HG03196 (cell line): ENCODE data around the gene PTPRK.

Source experiments
- ATAC-seq: cut with Tn5 transposase; IDR thresholded peaks from one replicate; pipeline ENCODE4 v1.9.1; 2021; ENCODE audit not compliant: unreplicated experiment

The PTPRK gene

GRCh38 chr6:128520436-128521281 lies at the start of gene PTPRK:
Gene PTPRK, minus strand, starts transcription at chr6:128520599. Its CDS starts 241 bp downstream, at chr6:128520358.
- ATAC-seq = peak; percentile 91

DNA sequence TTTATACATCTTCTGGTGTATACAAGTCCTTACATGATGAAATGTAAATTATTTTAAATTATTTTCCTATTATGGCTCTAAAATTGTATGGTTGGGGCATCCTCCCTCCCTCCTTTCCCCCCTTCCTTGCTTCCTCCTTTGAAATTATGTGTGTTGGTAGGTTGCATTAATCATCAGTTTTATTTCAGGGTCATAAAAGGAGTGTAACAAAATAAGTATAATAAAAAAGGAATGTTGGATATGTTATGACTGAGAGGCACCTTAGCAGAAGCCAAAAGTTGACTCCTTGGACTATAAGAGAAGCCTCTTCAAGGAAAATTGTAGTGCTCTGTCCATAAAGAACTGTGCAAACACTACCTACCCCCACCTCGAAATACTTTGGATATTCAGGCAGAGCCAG lies 46.6 kb upstream of the PTPRK start:
- no peak for ATAC-seq

- no peak for ATAC-seq
These were observed 40.6 kb upstream of the PTPRK start for GRCh38 chr6:128560966-128561365.

- ATAC-seq = no peak
These were observed 38.5 kb upstream of the PTPRK start for GRCh38 chr6:128558924-128559323.

GRCh38 chr6:128558021-128558420 lies 37.6 kb upstream of the PTPRK start:
- no peak for ATAC-seq

GRCh38 chr6:128557081-128557480 lies 36.7 kb upstream of the PTPRK start:
- ATAC-seq = no peak

GRCh38 chr6:128554302-128554701 lies 33.9 kb upstream of the PTPRK start:
- no peak for ATAC-seq

- no peak for ATAC-seq
These were observed 20.9 kb upstream of the PTPRK start for GRCh38 chr6:128541261-128541660.

DNA sequence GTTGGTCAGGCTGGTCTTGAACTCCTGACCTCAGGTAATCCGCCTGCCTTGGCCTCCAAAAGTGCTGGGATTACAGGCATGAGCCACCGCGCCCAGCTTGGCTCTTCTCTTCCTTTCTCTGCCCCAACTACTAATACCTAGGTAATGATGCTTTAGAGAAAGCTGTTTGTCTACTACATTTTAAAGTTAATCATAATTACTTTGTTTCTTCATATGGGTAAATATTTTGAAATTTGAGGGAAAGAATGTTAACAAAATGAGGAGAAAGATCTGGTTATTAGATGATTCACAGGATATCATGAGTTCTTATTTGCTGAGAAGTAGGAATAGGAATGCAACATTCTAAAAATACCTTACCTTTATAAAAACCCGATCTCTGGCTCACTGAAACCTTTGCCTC lies 18.4 kb upstream of the PTPRK start:
- no peak for ATAC-seq

DNA sequence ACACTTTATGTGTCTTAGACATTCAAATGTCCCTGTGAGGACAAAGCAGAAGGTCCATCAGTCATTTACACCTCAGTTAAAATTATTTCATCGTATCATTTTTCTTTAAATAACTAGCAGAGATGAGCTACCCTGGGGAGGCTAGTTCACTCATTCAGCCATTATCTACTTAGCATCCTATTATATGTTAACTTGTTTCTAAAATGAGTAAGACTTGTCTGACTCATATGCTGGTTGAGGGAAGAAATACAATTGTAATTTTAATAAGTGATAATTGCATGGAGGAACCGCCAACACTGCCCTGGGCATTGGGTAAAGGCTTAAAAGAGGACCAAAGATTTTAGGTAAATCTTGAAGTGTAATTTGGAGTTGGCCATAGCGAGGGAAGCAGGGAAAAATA lies 12.4 kb upstream of the PTPRK start:
- peak; percentile 65 for ATAC-seq

DNA sequence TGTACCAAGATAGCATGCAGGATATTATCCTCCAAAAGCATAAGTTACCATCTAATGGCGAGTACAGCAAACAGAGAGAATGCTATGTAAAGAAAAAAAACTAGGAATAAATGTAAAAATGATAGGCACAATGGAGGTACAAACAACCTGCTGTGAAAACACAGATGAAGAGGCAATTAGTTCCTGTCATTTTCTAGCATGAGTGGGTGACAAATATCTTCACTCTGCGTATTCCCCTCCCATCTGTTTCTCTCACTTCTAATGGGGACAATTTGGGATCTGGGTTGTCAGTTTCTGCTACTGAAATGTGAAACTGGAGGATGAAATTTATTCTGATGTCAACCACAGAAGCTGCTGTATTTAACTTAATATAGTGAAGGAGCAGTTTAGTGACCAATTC lies 11.7 kb upstream of the PTPRK start:
- no peak for ATAC-seq

- no peak for ATAC-seq
These were observed 11.3 kb upstream of the PTPRK start for GRCh38 chr6:128531696-128532095.

GRCh38 chr6:128528241-128528640 lies 7.8 kb upstream of the PTPRK start:
- no peak for ATAC-seq

- ATAC-seq = no peak
These were observed 7.0 kb upstream of the PTPRK start for GRCh38 chr6:128527375-128527774.

DNA sequence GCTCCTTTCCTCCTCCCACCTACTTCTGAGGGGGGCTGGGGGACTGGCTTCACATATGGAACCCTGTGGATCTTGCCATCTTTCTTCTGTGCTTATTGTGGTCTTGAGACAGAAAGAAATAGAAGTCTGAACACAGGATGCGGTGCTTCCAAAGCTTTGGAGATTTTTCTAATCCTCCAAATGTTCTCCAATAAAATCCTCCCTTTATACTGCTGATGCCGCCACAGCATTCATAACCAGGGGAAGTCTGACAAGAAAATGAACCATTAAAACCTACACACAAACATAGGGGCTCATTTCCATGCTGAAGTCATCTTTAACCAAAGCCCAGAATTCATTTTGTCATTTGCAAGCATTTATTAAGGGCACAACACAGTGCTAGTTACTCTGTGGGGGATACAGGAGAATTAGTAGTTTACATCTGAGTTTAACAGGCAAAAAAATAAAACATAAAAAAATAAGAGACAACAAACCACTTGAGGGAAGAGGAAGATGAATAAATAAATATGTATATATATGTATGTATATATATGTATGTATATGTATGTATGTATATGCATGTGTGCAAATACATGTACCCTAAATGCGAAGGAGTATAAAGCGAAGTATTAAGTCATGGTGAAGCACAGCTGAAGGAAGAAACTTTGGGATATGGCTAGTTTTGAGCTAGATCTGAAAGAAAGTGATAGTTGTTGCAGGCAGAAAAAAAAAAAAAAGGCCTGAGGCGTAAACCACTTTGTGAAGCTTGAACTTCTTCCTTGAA lies 5.9 kb upstream of the PTPRK start:
- ATAC-seq = no peak

GRCh38 chr6:128525406-128525805 lies 5.0 kb upstream of the PTPRK start:
- no peak for ATAC-seq

DNA sequence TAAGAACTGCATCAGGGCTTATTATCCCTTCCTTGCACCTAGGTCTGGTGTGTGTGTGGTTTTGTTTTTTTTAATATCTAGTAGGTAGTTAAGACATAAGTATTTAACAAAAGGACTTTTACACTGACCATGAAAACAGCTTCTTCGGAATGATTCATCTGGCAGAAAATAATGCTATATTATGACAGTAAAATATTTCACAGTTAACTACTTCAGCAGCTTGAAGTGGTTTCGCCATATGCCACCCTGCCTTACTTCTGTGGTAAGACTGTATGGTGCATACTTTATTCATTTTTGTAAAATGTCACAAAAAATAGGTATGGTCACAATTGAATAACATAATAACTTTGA lies 858 bp upstream of the PTPRK start:
- no peak for ATAC-seq

GRCh38 chr6:128519931-128520435 lies 416 bp downstream of the PTPRK start:
- ATAC-seq = peak; percentile 12

DNA sequence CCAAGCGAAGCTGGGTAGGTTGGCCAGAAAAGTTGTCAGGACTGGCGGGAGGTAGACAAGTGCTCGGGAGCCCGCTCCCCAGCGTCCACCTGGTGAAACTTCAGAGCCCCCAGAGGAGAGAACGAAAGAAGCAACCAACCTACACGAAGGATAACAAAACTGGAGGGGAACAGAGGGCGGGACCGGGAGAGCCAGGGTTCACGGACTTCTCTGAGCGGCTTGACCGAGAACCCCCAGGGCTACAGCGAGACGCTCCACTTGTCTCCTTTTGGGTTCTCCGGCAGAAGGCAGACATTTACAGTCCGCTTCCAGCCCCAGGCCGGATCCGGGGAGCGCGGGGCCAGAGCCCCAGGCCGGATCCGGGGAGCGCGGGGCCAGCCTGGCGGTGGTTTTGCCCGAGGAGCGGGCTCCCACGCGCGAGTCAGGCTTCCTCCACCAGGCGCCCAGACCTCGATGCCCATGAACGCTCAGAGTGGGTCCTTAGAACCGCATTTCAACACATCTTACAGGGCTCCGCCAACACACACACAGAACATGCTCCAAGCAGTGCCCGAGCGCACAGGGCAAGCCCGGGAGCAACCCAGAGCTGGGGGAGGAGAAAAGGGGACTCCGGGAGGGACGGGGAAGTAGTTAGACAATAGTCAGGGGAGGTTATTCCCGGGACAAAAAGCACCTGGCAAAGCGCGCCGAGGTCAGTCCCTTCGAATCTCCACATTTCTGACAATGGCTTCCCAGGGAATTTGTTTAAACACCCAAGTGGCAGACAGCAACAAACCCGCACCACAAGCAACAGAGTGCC lies 1.1 kb downstream of the PTPRK start:
- peak; percentile 24 for ATAC-seq

- ATAC-seq = no peak
These were observed 1.8 kb downstream of the PTPRK start for GRCh38 chr6:128518434-128519131.

- no peak for ATAC-seq
These were observed 3.3 kb downstream of the PTPRK start for GRCh38 chr6:128517124-128517523.
